ENCODE measurements around the gene TOLLIP. TPM values are rescaled to one million over a fixed set of nuclear protein-coding genes. Genes with fewer than 3 reads are reported as not detected.

TOLLIP gene
- total and polyA plus RNA-seq, 9 of the 15 experiments (the other 6 are each of a cell fraction or from before 2014, with no cell fraction given), result 0.23 to 22.8 (median 7.1) TPM

- H3K9me3 ChIP-seq (replicated peaks; ENCODE audit: control insufficient read depth, insufficient read depth, low read depth, low read length), result no peaks in the 10 kb centered on the region
- H3K4me1 ChIP-seq (replicated peaks in 1 of 2; ENCODE audit: control insufficient read depth in 2 of 2, insufficient read depth in 2 of 2, low read length in 2 of 2), result peaks cover 3 to 22% of the 10 kb centered on the region in 2 experiments; a peak in 4 of 5 replicates
- POLR2A ChIA-PET, result interaction anchor here (1.1 kb wide), 1 partner anchor 111 kb away, joined by 3 read pairs; no protein-coding TSS in a partner anchor
- peaks cover 0 to 7% of the 10 kb centered on the region in 2 experiments; a peak in 1 of 5 replicates for H3K27me3 ChIP-seq (ENCODE audit: control insufficient read depth in 2 of 2, insufficient read depth in 2 of 2, low read length in 2 of 2)
- BruUV-seq (replicated peaks), result no TSS peak
- WGBS (ENCODE audit: insufficient coverage, low coverage, missing lambda C conversion rate), result 51% methylated on average over 9 of the region's 9 CpGs
- intact Hi-C loops (cut with micrococcal nuclease) (no loop called here), in situ Hi-C loops (cut with MboI) (no loop called here)
- no peak for DNase-seq (ENCODE audit: extremely low read depth in 1 of 4, low spot score in 3 of 4)
- CTCF ChIA-PET (ENCODE audit: low intra/inter-chr PET ratio), result no interaction called here
- H3K4me2 ChIP-seq (ENCODE audit: insufficient read depth, low read length), result no peak overlapping the region; the same call in 1 of the 2 replicates
- ATAC-seq, result no peak
- no peak overlapping the region for H3K9ac ChIP-seq (ENCODE audit: insufficient read depth in 1 of 2, low read depth in 2 of 2, low read length in 2 of 2)
- no peaks in the 10 kb centered on the region for H4K20me1 ChIP-seq (replicated peaks; ENCODE audit: control insufficient read depth, insufficient read depth, low read length)
- FAIRE-seq, result no peak
- no peaks in the 10 kb centered on the region for H3K79me2 ChIP-seq (ENCODE audit: control insufficient read depth, insufficient read depth, low read length)
- peaks cover 3% of the 10 kb centered on the region for H3K9me1 ChIP-seq (ENCODE audit: control insufficient read depth, insufficient read depth, low read length)
- TF ChIP-seq ZNF583 (CRISPR knock-in tag; IDR thresholded peaks at IDR 0.05) (no peak), TFE3 (CRISPR knock-in tag; IDR thresholded peaks at IDR 0.05) (no peak), GTF2A2 (tag; IDR thresholded peaks at IDR 0.05) (no peak), RUNX1 (IDR thresholded peaks at IDR 0.05; ENCODE audit: low read depth) (no peak), DEAF1 (CRISPR knock-in tag; IDR thresholded peaks at IDR 0.05) (no peak), HEY1 (CRISPR knock-in tag; IDR thresholded peaks at IDR 0.05; ENCODE audit: borderline replicate concordance) (no peak), POLR2AphosphoS2 (IDR thresholded peaks at IDR 0.05; ENCODE audit: low read length) (no peak), SIX5 (IDR thresholded peaks at IDR 0.05; ENCODE audit: borderline replicate concordance in 1 of 2, insufficient read depth in 1 of 2, low read depth in 1 of 2, low read length in 2 of 2) (no peak), SAFB2 (IDR thresholded peaks at IDR 0.05; ENCODE audit: borderline replicate concordance, low read depth, low read length, severe bottlenecking) (no peak)
- TF ChIP-seq, protein P1, sequence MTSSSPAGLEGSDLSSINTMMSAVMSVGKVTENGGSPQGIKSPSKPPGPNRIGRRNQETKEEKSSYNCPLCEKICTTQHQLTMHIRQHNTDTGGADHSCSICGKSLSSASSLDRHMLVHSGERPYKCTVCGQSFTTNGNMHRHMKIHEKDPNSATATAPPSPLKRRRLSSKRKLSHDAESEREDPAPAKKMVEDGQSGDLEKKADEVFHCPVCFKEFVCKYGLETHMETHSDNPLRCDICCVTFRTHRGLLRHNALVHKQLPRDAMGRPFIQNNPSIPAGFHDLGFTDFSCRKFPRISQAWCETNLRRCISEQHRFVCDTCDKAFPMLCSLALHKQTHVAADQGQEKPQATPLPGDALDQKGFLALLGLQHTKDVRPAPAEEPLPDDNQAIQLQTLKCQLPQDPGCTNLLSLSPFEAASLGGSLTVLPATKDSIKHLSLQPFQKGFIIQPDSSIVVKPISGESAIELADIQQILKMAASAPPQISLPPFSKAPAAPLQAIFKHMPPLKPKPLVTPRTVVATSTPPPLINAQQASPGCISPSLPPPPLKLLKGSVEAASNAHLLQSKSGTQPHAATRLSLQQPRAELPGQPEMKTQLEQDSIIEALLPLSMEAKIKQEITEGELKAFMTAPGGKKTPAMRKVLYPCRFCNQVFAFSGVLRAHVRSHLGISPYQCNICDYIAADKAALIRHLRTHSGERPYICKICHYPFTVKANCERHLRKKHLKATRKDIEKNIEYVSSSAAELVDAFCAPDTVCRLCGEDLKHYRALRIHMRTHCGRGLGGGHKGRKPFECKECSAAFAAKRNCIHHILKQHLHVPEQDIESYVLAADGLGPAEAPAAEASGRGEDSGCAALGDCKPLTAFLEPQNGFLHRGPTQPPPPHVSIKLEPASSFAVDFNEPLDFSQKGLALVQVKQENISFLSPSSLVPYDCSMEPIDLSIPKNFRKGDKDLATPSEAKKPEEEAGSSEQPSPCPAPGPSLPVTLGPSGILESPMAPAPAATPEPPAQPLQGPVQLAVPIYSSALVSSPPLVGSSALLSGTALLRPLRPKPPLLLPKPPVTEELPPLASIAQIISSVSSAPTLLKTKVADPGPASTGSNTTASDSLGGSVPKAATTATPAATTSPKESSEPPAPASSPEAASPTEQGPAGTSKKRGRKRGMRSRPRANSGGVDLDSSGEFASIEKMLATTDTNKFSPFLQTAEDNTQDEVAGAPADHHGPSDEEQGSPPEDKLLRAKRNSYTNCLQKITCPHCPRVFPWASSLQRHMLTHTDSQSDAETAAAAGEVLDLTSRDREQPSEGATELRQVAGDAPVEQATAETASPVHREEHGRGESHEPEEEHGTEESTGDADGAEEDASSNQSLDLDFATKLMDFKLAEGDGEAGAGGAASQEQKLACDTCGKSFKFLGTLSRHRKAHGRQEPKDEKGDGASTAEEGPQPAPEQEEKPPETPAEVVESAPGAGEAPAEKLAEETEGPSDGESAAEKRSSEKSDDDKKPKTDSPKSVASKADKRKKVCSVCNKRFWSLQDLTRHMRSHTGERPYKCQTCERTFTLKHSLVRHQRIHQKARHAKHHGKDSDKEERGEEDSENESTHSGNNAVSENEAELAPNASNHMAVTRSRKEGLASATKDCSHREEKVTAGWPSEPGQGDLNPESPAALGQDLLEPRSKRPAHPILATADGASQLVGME (CRISPR knock-in tag; IDR thresholded peaks at IDR 0.05), result no peak
- H3K4me3 ChIP-seq, result no peak overlapping the region
- no peak overlapping the region for H2AFZ ChIP-seq (ENCODE audit: low read depth, low read length)
- H3K36me3 ChIP-seq (ENCODE audit: control insufficient read depth, insufficient read depth, low read length), result peaks cover 9% of the 10 kb centered on the region; the same call in 2 of the 3 replicates
- no peak overlapping the region for H3K27ac ChIP-seq (ENCODE audit: extremely low read depth, low read depth, low read length)
Measured at GRCh38 chr11:1271406-1271805, 38.0 kb downstream of the TOLLIP start.

All from K562 (cell line).